SK-N-SH treated with all-trans-retinoic acid at 6 μM for 48 hours (cell line): ENCODE results near the gene GPR62.

Experiments
- ATAC-seq: fragments of 200-7000 bp; cut with Tn5 transposase; 3 replicates; pipeline ENCODE4 v1.9.1; 2020; ENCODE audit warnings: mild to moderate bottlenecking, moderate library complexity
- ARNTL ChIP-seq: fragments of 450-650 bp; formaldehyde crosslinking; IDR thresholded peaks from 2 replicates; pipeline ENCODE4 v1.5.0; 2020; ENCODE audit warnings: low read depth, mild to moderate bottlenecking, moderate library complexity, borderline replicate concordance
- BACH2 ChIP-seq: fragments of 250-450 bp; sonication (Bioruptor Pico); IDR thresholded peaks from 2 replicates; pipeline ENCODE4 v1.9.0; 2021; ENCODE audit warnings: mild to moderate bottlenecking, borderline replicate concordance
- CSRNP3 ChIP-seq: fragments of 250-450 bp; sonication (Bioruptor Pico); IDR thresholded peaks from 2 replicates; pipeline ENCODE4 v1.5.1; 2021; ENCODE audit warnings: mild to moderate bottlenecking, moderate library complexity
- GLIS3 ChIP-seq: fragments of 250-450 bp; sonication (Bioruptor Pico); IDR thresholded peaks from 2 replicates; pipeline ENCODE4 v1.5.0; 2020; ENCODE audit warnings: mild to moderate bottlenecking, moderate library complexity
- ISL1 ChIP-seq: fragments of 250-450 bp; sonication (Bioruptor Pico); IDR thresholded peaks from 2 replicates; pipeline ENCODE4 v2.1.2; 2022; ENCODE audit warnings: mild to moderate bottlenecking, moderate library complexity
- OSR1 ChIP-seq: fragments of 250-450 bp; sonication (Bioruptor Pico); IDR thresholded peaks from 2 replicates; pipeline ENCODE4 v1.8.0; 2022; ENCODE audit warnings: moderate library complexity, mild to moderate bottlenecking, inconsistent platforms
- PATZ1 ChIP-seq: fragments of 250-450 bp; sonication (Bioruptor Pico); IDR thresholded peaks from 2 replicates; pipeline ENCODE4 v1.8.0; 2020; ENCODE audit warnings: mild to moderate bottlenecking, moderate library complexity, borderline replicate concordance
- PPARA ChIP-seq: fragments of 250-450 bp; sonication (Bioruptor Pico); IDR thresholded peaks from 2 replicates; pipeline ENCODE4 v1.5.0; 2020; ENCODE audit warnings: mild to moderate bottlenecking, borderline replicate concordance
- RARB ChIP-seq: fragments of 250-450 bp; sonication (Bioruptor Pico); IDR thresholded peaks from 2 replicates; pipeline ENCODE4 v1.8.0; 2021; ENCODE audit warnings: mild to moderate bottlenecking, moderate library complexity
- SNAI2 ChIP-seq: fragments of 250-450 bp; sonication (Bioruptor Pico); IDR thresholded peaks from 2 replicates; pipeline ENCODE4 v1.5.0; 2020; ENCODE audit warnings: mild to moderate bottlenecking, moderate library complexity
- TCF4 ChIP-seq: fragments of 250-450 bp; sonication (Bioruptor Pico); IDR thresholded peaks from 2 replicates; pipeline ENCODE4 v1.8.0; 2021; ENCODE audit warnings: mild to moderate bottlenecking, moderate library complexity, borderline replicate concordance
- TOX ChIP-seq: fragments of 250-450 bp; sonication (Bioruptor Pico); IDR thresholded peaks from 2 replicates; pipeline ENCODE4 v1.8.0; 2021; ENCODE audit warnings: mild to moderate bottlenecking, moderate library complexity, borderline replicate concordance
- TSHZ2 ChIP-seq: fragments of 250-450 bp; sonication (Bioruptor Pico); IDR thresholded peaks from 2 replicates; pipeline ENCODE4 v1.5.0; 2020; ENCODE audit warnings: mild to moderate bottlenecking, moderate library complexity
- ZC3H10 ChIP-seq: fragments of 250-450 bp; sonication (Bioruptor Pico); IDR thresholded peaks from 2 replicates; pipeline ENCODE4 v1.5.1; 2021; ENCODE audit warnings: mild to moderate bottlenecking, moderate library complexity
- ZFP3 ChIP-seq: fragments of 250-450 bp; sonication (Bioruptor Pico); IDR thresholded peaks from 2 replicates; pipeline ENCODE4 v1.5.0; 2020; ENCODE audit warnings: mild to moderate bottlenecking, moderate library complexity
- ZFP30 ChIP-seq: fragments of 450-650 bp; formaldehyde crosslinking; IDR thresholded peaks from 2 replicates; pipeline ENCODE4 v1.5.0; 2022; ENCODE audit warnings: mild to moderate bottlenecking, moderate library complexity
- ZNF70 ChIP-seq: fragments of 450-650 bp; formaldehyde crosslinking; IDR thresholded peaks from 2 replicates; pipeline ENCODE4 v1.5.0; 2020; ENCODE audit warnings: mild to moderate bottlenecking, moderate library complexity
- ZNF8 ChIP-seq: fragments of 450-650 bp; formaldehyde crosslinking; IDR thresholded peaks from 2 replicates; pipeline ENCODE4 v1.5.0; 2020; ENCODE audit warnings: mild to moderate bottlenecking, moderate library complexity
- TF ChIP-seq, protein P1 (sequence below): fragments of 250-450 bp; sonication (Bioruptor Pico); IDR thresholded peaks from 2 replicates; pipeline ENCODE4 v1.8.0; 2021; ENCODE audit warnings: low read depth, mild to moderate bottlenecking, moderate library complexity, borderline replicate concordance
- TF ChIP-seq, protein P2 (sequence below): fragments of 250-450 bp; sonication (Bioruptor Pico); IDR thresholded peaks from 2 replicates; pipeline ENCODE4 v1.5.1; 2020; ENCODE audit warnings: low read depth, mild to moderate bottlenecking, moderate library complexity

The GPR62 gene

GRCh38 chr3:51945031-51945840 is 9.9 kb upstream of the GPR62 start:
- ATAC-seq, result no peak
- TF ChIP-seq TCF4 (no peak), ZC3H10 (CRISPR knock-in tag) (no peak), ZNF8 (CRISPR knock-in tag) (no peak), TOX (no peak), BACH2 (no peak), ZNF70 (CRISPR knock-in tag) (no peak), ZFP3 (CRISPR knock-in tag) (no peak)
- TF ChIP-seq, protein P1, sequence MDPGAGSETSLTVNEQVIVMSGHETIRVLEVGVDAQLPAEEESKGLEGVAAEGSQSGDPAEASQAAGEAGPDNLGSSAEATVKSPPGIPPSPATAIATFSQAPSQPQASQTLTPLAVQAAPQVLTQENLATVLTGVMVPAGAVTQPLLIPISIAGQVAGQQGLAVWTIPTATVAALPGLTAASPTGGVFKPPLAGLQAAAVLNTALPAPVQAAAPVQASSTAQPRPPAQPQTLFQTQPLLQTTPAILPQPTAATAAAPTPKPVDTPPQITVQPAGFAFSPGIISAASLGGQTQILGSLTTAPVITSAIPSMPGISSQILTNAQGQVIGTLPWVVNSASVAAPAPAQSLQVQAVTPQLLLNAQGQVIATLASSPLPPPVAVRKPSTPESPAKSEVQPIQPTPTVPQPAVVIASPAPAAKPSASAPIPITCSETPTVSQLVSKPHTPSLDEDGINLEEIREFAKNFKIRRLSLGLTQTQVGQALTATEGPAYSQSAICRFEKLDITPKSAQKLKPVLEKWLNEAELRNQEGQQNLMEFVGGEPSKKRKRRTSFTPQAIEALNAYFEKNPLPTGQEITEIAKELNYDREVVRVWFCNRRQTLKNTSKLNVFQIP (CRISPR knock-in tag), result no peak

- TF ChIP-seq SNAI2 (CRISPR knock-in tag) (no peak), ISL1 (CRISPR knock-in tag) (no peak), PATZ1 (CRISPR knock-in tag) (no peak), ZFP3 (CRISPR knock-in tag) (no peak), BACH2 (no peak), ZNF70 (CRISPR knock-in tag) (no peak), TCF4 (no peak), PPARA (CRISPR knock-in tag) (no peak), ARNTL (CRISPR knock-in tag) (no peak), GLIS3 (no peak), ZNF8 (CRISPR knock-in tag) (no peak), ZFP30 (CRISPR knock-in tag) (no peak), TSHZ2 (CRISPR knock-in tag) (no peak), CSRNP3 (CRISPR knock-in tag) (no peak), ZC3H10 (CRISPR knock-in tag) (no peak), TOX (no peak), OSR1 (CRISPR knock-in tag) (no peak), RARB (CRISPR knock-in tag) (no peak)
- TF ChIP-seq, protein P2, sequence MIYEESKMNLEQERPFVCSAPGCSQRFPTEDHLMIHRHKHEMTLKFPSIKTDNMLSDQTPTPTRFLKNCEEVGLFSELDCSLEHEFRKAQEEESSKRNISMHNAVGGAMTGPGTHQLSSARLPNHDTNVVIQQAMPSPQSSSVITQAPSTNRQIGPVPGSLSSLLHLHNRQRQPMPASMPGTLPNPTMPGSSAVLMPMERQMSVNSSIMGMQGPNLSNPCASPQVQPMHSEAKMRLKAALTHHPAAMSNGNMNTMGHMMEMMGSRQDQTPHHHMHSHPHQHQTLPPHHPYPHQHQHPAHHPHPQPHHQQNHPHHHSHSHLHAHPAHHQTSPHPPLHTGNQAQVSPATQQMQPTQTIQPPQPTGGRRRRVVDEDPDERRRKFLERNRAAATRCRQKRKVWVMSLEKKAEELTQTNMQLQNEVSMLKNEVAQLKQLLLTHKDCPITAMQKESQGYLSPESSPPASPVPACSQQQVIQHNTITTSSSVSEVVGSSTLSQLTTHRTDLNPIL (CRISPR knock-in tag), result no peak
- TF ChIP-seq, protein P1 (CRISPR knock-in tag), result no peak
- TF ChIP-seq, all 23 proteins: peak for 0
Measured at GRCh38 chr3:51945926-51946705, 9.1 kb upstream of the GPR62 start.

More at GRCh38 chr3:51945926-51946705, 9.1 kb upstream of the GPR62 start:
- ATAC-seq, result no peak
